Measurements from ENCODE around the gene OR2C3.

DNA sequence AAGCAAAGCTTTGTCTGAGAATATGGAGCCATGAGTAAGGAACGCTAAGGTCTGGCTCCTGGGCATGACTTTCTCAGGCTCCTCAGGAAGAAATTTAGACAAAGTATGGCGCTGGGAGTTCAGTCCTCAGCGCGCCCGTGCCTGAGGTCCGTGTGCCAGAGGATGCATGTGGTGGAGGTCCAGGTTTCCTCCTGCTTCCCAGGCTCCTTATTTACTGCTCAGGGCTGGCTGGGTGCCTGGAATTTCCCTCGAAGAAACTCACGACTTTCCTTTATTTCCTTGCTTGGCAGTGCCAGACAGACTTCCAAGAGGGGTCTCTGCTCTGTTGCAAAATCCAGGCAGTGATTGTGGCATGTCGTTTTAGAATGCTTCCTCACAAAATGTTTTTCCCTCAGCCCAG is 26.0 kb upstream of the OR2C3 start:
- TF ChIP-seq, protein P1, sequence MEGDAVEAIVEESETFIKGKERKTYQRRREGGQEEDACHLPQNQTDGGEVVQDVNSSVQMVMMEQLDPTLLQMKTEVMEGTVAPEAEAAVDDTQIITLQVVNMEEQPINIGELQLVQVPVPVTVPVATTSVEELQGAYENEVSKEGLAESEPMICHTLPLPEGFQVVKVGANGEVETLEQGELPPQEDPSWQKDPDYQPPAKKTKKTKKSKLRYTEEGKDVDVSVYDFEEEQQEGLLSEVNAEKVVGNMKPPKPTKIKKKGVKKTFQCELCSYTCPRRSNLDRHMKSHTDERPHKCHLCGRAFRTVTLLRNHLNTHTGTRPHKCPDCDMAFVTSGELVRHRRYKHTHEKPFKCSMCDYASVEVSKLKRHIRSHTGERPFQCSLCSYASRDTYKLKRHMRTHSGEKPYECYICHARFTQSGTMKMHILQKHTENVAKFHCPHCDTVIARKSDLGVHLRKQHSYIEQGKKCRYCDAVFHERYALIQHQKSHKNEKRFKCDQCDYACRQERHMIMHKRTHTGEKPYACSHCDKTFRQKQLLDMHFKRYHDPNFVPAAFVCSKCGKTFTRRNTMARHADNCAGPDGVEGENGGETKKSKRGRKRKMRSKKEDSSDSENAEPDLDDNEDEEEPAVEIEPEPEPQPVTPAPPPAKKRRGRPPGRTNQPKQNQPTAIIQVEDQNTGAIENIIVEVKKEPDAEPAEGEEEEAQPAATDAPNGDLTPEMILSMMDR (IDR thresholded peaks at IDR 0.05 in 2 of 3, conservative IDR thresholded peaks at IDR 0.05 in 1 of 3; ENCODE audit: borderline replicate concordance in 1 of 3, insufficient read depth in 1 of 3, low read depth in 2 of 3, low read length in 2 of 3), result no peak
- no peak for TF ChIP-seq SIN3A (IDR thresholded peaks at IDR 0.05; ENCODE audit: low read depth)
- TF ChIP-seq POLR2A (IDR thresholded peaks at IDR 0.05; ENCODE audit: borderline replicate concordance, extremely low read depth, insufficient read depth, insufficient read length), result no peak
- no peak for TF ChIP-seq POLR2AphosphoS5 (IDR thresholded peaks at IDR 0.05; ENCODE audit: low read depth, low read length)
- TF ChIP-seq RAD21 (IDR thresholded peaks at IDR 0.05; ENCODE audit: low read depth), result no peak
- TF ChIP-seq, protein P2, sequence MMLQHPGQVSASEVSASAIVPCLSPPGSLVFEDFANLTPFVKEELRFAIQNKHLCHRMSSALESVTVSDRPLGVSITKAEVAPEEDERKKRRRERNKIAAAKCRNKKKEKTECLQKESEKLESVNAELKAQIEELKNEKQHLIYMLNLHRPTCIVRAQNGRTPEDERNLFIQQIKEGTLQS (IDR thresholded peaks at IDR 0.05), result no peak
- TF ChIP-seq CEBPB (IDR thresholded peaks at IDR 0.05; ENCODE audit: low read depth), result no peak
- no peak for TF ChIP-seq JUND (IDR thresholded peaks at IDR 0.05)
- TF ChIP-seq ZNF274 (IDR thresholded peaks at IDR 0.05; ENCODE audit: low read depth, low read length), result no peak
- TF ChIP-seq EZH2 (IDR thresholded peaks at IDR 0.05), result no peak
- TF ChIP-seq FOSL1 (IDR thresholded peaks at IDR 0.05; ENCODE audit: low read depth), result no peak
- TF ChIP-seq, protein P3, sequence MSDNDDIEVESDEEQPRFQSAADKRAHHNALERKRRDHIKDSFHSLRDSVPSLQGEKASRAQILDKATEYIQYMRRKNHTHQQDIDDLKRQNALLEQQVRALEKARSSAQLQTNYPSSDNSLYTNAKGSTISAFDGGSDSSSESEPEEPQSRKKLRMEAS (IDR thresholded peaks at IDR 0.05), result no peak

Data from HCT116 (cell line).